D721Med (cell line): Measurements from ENCODE around the gene AGMAT.

Experiments
- DNase-seq: peaks from one replicate; pipeline ENCODE4 v3.0.0; 2011; ENCODE audit warnings: low spot score; ENCODE audit not compliant: insufficient read length
- FAIRE-seq: peaks from 2 replicates; lab custom pipeline; 2011; peaks lifted over from hg19 to GRCh38; lab: Jason Lieb, UNC
- TF ChIP-seq, protein P1 (sequence below): IDR thresholded peaks from 2 replicates; pipeline ENCODE4 v1.5.1; 2012; ENCODE audit warnings: mild to moderate bottlenecking, control low read depth; ENCODE audit not compliant: insufficient read depth; ENCODE audit errors: missing control alignments

AGMAT gene

GRCh38 chr1:15583016-15583706 lies 1.7 kb downstream of the AGMAT start:
- DNase-seq, result no peak
- FAIRE-seq, result no peak
- TF ChIP-seq, protein P1, sequence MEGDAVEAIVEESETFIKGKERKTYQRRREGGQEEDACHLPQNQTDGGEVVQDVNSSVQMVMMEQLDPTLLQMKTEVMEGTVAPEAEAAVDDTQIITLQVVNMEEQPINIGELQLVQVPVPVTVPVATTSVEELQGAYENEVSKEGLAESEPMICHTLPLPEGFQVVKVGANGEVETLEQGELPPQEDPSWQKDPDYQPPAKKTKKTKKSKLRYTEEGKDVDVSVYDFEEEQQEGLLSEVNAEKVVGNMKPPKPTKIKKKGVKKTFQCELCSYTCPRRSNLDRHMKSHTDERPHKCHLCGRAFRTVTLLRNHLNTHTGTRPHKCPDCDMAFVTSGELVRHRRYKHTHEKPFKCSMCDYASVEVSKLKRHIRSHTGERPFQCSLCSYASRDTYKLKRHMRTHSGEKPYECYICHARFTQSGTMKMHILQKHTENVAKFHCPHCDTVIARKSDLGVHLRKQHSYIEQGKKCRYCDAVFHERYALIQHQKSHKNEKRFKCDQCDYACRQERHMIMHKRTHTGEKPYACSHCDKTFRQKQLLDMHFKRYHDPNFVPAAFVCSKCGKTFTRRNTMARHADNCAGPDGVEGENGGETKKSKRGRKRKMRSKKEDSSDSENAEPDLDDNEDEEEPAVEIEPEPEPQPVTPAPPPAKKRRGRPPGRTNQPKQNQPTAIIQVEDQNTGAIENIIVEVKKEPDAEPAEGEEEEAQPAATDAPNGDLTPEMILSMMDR, result no peak

- no peak for FAIRE-seq
- no peak for DNase-seq
- TF ChIP-seq, protein P1, result no peak
Measured at GRCh38 chr1:15579683-15580047, 5.2 kb downstream of the AGMAT start.

DNA sequence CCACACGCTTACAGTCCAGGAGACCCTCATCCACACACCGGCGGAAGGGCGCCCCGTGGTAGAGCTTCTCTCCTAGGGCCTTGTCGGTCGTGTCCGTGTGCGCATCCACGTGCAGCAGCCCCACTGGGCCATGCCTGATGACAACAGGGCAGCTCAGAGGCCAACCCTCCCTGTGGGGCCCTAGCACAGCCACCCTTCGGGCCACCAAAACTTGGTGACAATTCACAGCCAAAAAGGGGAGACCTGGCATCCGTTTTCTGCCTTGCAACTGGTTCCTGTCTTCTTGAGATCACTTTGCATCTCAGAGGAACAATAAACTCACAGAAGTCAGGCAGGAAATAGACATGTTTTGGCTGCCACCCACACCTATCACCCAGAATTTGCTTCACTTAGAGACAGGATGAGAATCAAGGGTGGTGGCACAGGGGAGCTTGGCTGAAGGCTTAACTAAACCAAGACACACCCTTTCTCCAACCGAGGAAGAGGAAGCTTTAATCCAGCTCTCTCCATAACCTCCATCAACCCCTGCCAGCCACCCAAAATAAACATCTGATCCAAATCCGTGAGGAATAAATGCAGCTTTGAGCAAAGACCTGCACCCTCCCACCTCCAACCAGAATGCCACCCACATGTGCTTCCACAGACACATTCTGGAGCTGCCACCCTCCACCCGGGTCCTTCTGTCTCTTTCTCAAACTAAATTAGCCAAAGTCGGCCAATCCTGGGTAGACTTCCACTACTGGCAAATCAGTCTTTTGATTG lies 5.7 kb downstream of the AGMAT start:
- TF ChIP-seq, protein P1, result no peak
- FAIRE-seq, result no peak
- no peak for DNase-seq

DNA sequence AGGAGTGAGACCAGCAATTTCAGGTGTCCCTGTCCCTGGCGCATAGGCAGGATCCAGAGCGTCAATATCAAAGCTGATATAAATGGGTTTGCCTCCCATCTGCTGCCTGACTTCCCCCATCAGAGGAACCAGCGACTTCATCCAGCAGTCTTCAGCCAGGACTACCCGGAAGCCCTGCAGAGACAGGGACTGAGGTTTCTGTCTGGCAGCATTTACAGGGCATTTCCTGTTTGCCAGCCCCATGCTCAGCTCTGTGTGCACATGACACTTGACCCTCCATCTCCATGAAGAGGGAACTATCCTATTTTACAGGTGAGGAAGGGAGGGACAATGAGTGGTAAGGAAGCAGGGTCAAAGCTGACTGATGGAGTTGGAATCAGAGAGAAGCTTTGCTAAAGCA lies 7.2 kb downstream of the AGMAT start:
- DNase-seq (no peak), FAIRE-seq (no peak)

DNA sequence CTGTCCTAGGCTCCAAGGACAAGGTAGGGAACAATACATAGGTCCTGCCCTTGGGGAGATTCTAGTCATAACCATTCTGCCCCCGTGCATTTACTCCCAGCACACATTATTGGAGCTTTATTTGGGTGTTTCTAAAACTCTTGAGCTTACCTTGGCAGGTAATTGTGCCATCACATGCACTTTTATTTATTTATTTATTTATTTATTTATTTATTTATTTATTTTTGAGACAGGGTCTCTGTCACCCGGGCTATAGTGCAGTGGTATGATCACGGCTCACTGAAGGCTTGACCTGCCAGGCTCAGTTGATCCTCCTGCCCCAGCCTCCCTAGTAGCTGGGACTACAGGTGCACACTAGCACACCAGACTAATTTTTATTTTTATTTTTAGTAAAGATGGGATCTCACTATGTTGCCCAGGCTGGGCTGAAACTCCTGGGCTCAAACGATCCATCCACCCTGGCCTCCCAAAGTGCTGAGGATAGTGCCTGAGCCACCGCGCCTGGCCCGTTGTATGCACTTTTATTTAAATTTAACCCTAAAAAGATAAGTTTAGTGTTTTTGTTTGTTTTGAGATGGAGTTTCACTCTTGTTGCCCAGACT lies 9.2 kb downstream of the AGMAT start:
- TF ChIP-seq, protein P1, result no peak
- FAIRE-seq, result no peak
- DNase-seq, result no peak

More for the DNA sequence above, 7.2 kb downstream of the AGMAT start:
- TF ChIP-seq, protein P1, result no peak

- DNase-seq (no peak), FAIRE-seq (no peak)
- TF ChIP-seq, protein P1, result no peak
Measured at GRCh38 chr1:15574741-15575140, 10.1 kb downstream of the AGMAT start.
